HepG2 (cell line): ENCODE results near the gene CC2D1A. TPM values are rescaled to one million over a fixed set of nuclear protein-coding genes. Genes with fewer than 3 reads are reported as not detected.

Experiments
- ARHGAP35 ChIP-seq: sonication (generic); formaldehyde crosslinking; IDR thresholded peaks from 2 replicates; pipeline ENCODE4 v1.9.0; 2022; ENCODE audit warnings: mild to moderate bottlenecking, inconsistent platforms, moderate library complexity, missing genetic modification reagents, borderline replicate concordance
- CHCHD3 ChIP-seq: sonication (generic); formaldehyde crosslinking; IDR thresholded peaks from 2 replicates; pipeline ENCODE4 v1.8.0; 2022; ENCODE audit warnings: mild to moderate bottlenecking, missing genetic modification reagents, moderate library complexity
- DNMT1 ChIP-seq: sonication (generic); formaldehyde crosslinking; IDR thresholded peaks from 2 replicates; pipeline ENCODE4 v1.5.1; 2020; ENCODE audit warnings: mild to moderate bottlenecking, missing genetic modification reagents
- GLI4 ChIP-seq: sonication (generic); formaldehyde crosslinking; IDR thresholded peaks from 2 replicates; pipeline ENCODE4 v1.5.1; 2020; ENCODE audit warnings: missing genetic modification reagents, mild to moderate bottlenecking, moderate library complexity, borderline replicate concordance
- KDM5B ChIP-seq: sonication (generic); formaldehyde crosslinking; IDR thresholded peaks from 2 replicates; pipeline ENCODE4 v1.4.0; 2020; ENCODE audit warnings: missing genetic modification reagents, mild to moderate bottlenecking, borderline replicate concordance
- KMT2B ChIP-seq: IDR thresholded peaks from 2 replicates; pipeline ENCODE4 v1.6.1; 2016; ENCODE audit warnings: missing genetic modification reagents, missing compliant biosample characterization
- NPAS2 ChIP-seq: sonication (generic); formaldehyde crosslinking; IDR thresholded peaks from 2 replicates; pipeline ENCODE4 v1.8.0; 2022; ENCODE audit warnings: mild to moderate bottlenecking, missing genetic modification reagents, borderline replicate concordance
- NR2F1 ChIP-seq, 2 experiments: fragments of 450-650 bp in 1 of 2; formaldehyde crosslinking in 1 of 2; IDR thresholded peaks; 2 replicates each; pipeline versions ENCODE4 v1.5.0 to v1.6.1; 2016 to 2020; ENCODE audit warnings: mild to moderate bottlenecking in 1 of 2, missing compliant biosample characterization in 1 of 2, missing genetic modification reagents in 1 of 2, moderate library complexity in 1 of 2
- NR3C1 ChIP-seq: sonication (generic); formaldehyde crosslinking; IDR thresholded peaks from 2 replicates; pipeline ENCODE4 v1.4.0; 2020; ENCODE audit warnings: missing genetic modification reagents
- RBFOX2 ChIP-seq: fragments of 200-400 bp; formaldehyde crosslinking; IDR thresholded peaks from 2 replicates; pipeline ENCODE4 v1.6.1; 2017; ENCODE audit warnings: low read depth, mild to moderate bottlenecking, low read length
- ZNF264 ChIP-seq: sonication (generic); formaldehyde crosslinking; IDR thresholded peaks from 2 replicates; pipeline ENCODE4 v1.4.0; 2020; ENCODE audit warnings: missing genetic modification reagents
- ZNF274 ChIP-seq: sonication (generic); formaldehyde crosslinking; IDR thresholded peaks from 2 replicates; pipeline ENCODE4 v1.5.1; 2020; ENCODE audit warnings: mild to moderate bottlenecking, missing genetic modification reagents
- ZNF383 ChIP-seq: sonication (generic); formaldehyde crosslinking; IDR thresholded peaks from 2 replicates; pipeline ENCODE4 v1.4.0; 2020; ENCODE audit warnings: missing genetic modification reagents, mild to moderate bottlenecking, borderline replicate concordance
- ZNF558 ChIP-seq: sonication (generic); formaldehyde crosslinking; IDR thresholded peaks from 2 replicates; pipeline ENCODE4 v1.9.0; 2022; ENCODE audit warnings: mild to moderate bottlenecking, missing genetic modification reagents, borderline replicate concordance
- ZNF713 ChIP-seq: sonication (generic); formaldehyde crosslinking; IDR thresholded peaks from 2 replicates; pipeline ENCODE4 v1.4.0; 2020; ENCODE audit warnings: mild to moderate bottlenecking, missing genetic modification reagents
- ZSCAN22 ChIP-seq: sonication (generic); formaldehyde crosslinking; IDR thresholded peaks from 2 replicates; pipeline ENCODE4 v1.4.0; 2020; ENCODE audit warnings: mild to moderate bottlenecking, missing genetic modification reagents
- polyA plus RNA-seq, 8 experiments: library from polyadenylated mRNA; depleted of rRNA in 3 of 8; stranded (reverse) in 7 of 8; unstranded in 1 of 8; fragments of >200 nt; fragmentation: Illumina TruSeq in 4 of 8; extraction: Trizol in 4 of 8; gene quantifications; 2 replicates each; pipeline versions ENCODE4 v1.2.1 to v1.2.3, GENCODE V29; 2011 to 2016; ENCODE audit warnings: low read depth in 4 of 8, missing spikeins in 1 of 8, mixed read lengths in 1 of 8; ENCODE audit not compliant: insufficient read depth in 1 of 8
- total RNA-seq, 5 experiments: library from RNA; depleted of rRNA; stranded (reverse); fragments of >200 nt; fragmentation: Illumina TruSeq; extraction: Trizol; gene quantifications; 2 replicates each; pipeline ENCODE4 v1.2.3, GENCODE V29; 2016; ENCODE audit warnings: low read depth in 1 of 5
- TF ChIP-seq, protein P1 (sequence below): sonication (generic); formaldehyde crosslinking; conservative IDR thresholded peaks from 2 replicates; pipeline ENCODE4 v1.8.1; 2023; ENCODE audit warnings: missing genetic modification reagents
- TF ChIP-seq, protein P2 (sequence below): IDR thresholded peaks from 2 replicates; pipeline ENCODE4 v1.6.1; 2016
- TF ChIP-seq, protein P3 (sequence below): sonication (generic); formaldehyde crosslinking; conservative IDR thresholded peaks from 2 replicates; pipeline ENCODE4 v1.4.0; 2020; ENCODE audit warnings: missing genetic modification reagents
- TF ChIP-seq, protein P4 (sequence below): sonication (generic); formaldehyde crosslinking; IDR thresholded peaks from 2 replicates; pipeline ENCODE4 v1.4.0; 2020; ENCODE audit warnings: mild to moderate bottlenecking, missing genetic modification reagents
- TF ChIP-seq, protein P5 (sequence below): sonication (generic); formaldehyde crosslinking; IDR thresholded peaks from 2 replicates; pipeline ENCODE4 v1.8.0; 2022; ENCODE audit warnings: missing genetic modification reagents, mild to moderate bottlenecking, borderline replicate concordance
- TF ChIP-seq, protein P6 (sequence below): IDR thresholded peaks from 2 replicates; pipeline ENCODE4 v1.6.1; 2016; ENCODE audit warnings: missing genetic modification reagents, missing compliant biosample characterization

CC2D1A gene
- total and polyA plus RNA-seq, 2 of the 13 experiments (the other 11 are each of a cell fraction or from before 2014, with no cell fraction given): 9.7 to 11.5 TPM

DNA sequence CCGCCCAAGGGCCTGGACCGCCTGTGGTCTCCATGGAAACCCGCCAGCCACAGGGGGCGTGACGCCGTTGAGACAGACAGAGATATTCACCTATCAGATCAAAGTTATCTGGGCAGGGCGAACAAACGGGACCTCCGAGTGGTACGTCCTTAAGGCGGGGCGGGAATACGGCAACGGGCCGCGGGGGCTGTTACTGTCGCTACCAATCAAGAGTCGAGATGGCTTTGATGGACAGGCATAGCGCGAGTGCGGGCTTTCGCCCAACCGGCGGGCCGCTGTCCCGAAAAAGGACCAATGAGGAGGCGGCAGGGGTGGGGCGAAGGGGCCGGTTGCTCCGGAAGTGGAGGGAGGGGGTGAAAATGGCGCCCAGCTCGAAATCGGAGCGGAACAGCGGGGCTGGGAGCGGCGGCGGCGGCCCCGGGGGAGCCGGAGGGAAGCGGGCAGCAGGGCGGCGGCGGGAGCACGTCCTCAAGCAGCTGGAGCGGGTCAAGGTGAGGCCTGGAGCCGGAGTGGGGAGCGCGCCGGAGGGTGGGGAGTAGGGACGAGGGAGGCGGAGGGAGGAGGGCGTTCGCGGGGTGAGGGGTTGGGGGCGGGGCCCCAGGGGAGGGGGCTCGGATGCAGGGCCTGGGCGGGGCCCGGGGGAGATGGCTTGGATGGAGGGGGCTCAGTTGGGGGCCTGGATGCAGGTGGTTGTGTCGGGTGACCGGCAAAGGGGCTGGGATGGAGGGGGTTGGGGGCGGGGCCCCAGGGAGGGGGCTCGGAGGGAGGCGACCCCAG lies 46.3 kb downstream of the CC2D1A start, which contains the start of gene DCAF15 (continued):
- TF ChIP-seq GLI4 (CRISPR knock-in tag) (no peak), NPAS2 (CRISPR knock-in tag) (no peak), KMT2B (CRISPR knock-in tag) (peak; percentile 64; the same call in 1 of the 2 replicates), ZNF713 (CRISPR knock-in tag) (no peak), KDM5B (CRISPR knock-in tag) (peak; percentile 48; the same call in 1 of the 2 replicates), DNMT1 (no peak), CHCHD3 (CRISPR knock-in tag) (no peak), RBFOX2 (peak; percentile 88), ZNF383 (CRISPR knock-in tag) (no peak), ZNF558 (no peak), NR2F1 (CRISPR knock-in tag; IDR thresholded peaks at IDR 0.05) (no peak), ARHGAP35 (CRISPR knock-in tag) (no peak), ZSCAN22 (no peak), ZNF264 (CRISPR knock-in tag) (no peak), ZNF274 (CRISPR knock-in tag) (no peak), NR3C1 (CRISPR knock-in tag) (no peak)
- TF ChIP-seq, protein P1, sequence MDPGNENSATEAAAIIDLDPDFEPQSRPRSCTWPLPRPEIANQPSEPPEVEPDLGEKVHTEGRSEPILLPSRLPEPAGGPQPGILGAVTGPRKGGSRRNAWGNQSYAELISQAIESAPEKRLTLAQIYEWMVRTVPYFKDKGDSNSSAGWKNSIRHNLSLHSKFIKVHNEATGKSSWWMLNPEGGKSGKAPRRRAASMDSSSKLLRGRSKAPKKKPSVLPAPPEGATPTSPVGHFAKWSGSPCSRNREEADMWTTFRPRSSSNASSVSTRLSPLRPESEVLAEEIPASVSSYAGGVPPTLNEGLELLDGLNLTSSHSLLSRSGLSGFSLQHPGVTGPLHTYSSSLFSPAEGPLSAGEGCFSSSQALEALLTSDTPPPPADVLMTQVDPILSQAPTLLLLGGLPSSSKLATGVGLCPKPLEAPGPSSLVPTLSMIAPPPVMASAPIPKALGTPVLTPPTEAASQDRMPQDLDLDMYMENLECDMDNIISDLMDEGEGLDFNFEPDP (CRISPR knock-in tag): no peak
- TF ChIP-seq, protein P2, sequence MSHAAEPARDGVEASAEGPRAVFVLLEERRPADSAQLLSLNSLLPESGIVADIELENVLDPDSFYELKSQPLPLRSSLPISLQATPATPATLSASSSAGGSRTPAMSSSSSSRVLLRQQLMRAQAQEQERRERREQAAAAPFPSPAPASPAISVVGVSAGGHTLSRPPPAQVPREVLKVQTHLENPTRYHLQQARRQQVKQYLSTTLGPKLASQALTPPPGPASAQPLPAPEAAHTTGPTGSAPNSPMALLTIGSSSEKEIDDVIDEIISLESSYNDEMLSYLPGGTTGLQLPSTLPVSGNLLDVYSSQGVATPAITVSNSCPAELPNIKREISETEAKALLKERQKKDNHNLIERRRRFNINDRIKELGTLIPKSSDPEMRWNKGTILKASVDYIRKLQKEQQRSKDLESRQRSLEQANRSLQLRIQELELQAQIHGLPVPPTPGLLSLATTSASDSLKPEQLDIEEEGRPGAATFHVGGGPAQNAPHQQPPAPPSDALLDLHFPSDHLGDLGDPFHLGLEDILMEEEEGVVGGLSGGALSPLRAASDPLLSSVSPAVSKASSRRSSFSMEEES (CRISPR knock-in tag): no peak
- TF ChIP-seq, protein P3, sequence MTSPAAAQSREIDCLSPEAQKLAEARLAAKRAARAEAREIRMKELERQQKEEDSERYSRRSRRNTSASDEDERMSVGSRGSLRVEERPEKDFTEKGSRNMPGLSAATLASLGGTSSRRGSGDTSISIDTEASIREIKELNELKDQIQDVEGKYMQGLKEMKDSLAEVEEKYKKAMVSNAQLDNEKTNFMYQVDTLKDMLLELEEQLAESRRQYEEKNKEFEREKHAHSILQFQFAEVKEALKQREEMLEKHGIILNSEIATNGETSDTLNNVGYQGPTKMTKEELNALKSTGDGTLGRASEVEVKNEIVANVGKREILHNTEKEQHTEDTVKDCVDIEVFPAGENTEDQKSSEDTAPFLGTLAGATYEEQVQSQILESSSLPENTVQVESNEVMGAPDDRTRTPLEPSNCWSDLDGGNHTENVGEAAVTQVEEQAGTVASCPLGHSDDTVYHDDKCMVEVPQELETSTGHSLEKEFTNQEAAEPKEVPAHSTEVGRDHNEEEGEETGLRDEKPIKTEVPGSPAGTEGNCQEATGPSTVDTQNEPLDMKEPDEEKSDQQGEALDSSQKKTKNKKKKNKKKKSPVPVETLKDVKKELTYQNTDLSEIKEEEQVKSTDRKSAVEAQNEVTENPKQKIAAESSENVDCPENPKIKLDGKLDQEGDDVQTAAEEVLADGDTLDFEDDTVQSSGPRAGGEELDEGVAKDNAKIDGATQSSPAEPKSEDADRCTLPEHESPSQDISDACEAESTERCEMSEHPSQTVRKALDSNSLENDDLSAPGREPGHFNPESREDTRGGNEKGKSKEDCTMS: no peak
- TF ChIP-seq, protein P4, sequence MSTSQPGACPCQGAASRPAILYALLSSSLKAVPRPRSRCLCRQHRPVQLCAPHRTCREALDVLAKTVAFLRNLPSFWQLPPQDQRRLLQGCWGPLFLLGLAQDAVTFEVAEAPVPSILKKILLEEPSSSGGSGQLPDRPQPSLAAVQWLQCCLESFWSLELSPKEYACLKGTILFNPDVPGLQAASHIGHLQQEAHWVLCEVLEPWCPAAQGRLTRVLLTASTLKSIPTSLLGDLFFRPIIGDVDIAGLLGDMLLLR (CRISPR knock-in tag): no peak
- TF ChIP-seq, protein P5, sequence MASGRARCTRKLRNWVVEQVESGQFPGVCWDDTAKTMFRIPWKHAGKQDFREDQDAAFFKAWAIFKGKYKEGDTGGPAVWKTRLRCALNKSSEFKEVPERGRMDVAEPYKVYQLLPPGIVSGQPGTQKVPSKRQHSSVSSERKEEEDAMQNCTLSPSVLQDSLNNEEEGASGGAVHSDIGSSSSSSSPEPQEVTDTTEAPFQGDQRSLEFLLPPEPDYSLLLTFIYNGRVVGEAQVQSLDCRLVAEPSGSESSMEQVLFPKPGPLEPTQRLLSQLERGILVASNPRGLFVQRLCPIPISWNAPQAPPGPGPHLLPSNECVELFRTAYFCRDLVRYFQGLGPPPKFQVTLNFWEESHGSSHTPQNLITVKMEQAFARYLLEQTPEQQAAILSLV (CRISPR knock-in tag): no peak
- TF ChIP-seq, protein P6, sequence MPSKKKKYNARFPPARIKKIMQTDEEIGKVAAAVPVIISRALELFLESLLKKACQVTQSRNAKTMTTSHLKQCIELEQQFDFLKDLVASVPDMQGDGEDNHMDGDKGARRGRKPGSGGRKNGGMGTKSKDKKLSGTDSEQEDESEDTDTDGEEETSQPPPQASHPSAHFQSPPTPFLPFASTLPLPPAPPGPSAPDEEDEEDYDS: peak; percentile 63
